ENCODE measurements around the gene TBC1D8. TPM values are rescaled to one million over a fixed set of nuclear protein-coding genes. Genes with fewer than 3 reads are reported as not detected.

The TBC1D8 gene
- total RNA-seq, 2 donors from 2014 or later, result 63.8 to 111 TPM

DNA sequence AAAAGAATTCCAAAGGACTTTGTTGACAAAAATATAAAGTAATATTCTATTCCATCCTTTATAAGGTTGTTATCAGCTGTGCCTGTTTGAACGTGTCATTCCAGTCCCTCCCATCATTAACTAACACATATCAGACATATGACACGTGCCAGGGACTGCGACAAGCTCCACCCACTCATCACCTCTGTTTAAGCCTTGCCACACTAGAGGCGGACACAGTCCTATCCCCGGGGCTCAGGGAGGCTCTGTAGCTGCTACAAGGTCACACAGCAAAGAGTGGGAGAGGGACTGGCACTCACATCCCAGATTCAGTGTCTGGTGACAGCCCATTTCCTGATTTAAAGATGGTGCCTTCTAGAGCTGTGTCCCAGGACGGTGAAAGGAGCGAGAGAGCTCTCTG is 30.0 kb downstream of the TBC1D8 start:
- Histone ChIP-seq H3K4me3 (no peak overlapping the region), H3K36me3 (replicated peaks in 1 of 2; ENCODE audit: insufficient read depth in 1 of 2, low read depth in 2 of 2) (no peaks in the 10 kb centered on the region), H3K9me3 (no peaks in the 10 kb centered on the region), H3K27me3 (no peaks in the 10 kb centered on the region), H3K4me1 (peaks cover 95% of the 10 kb centered on the region), H3K27ac (peak overlapping the region; percentile 86 to 96 (median 95))
- TF ChIP-seq POLR2A (IDR thresholded peaks at IDR 0.05), result no peak
- TF ChIP-seq, protein P1, sequence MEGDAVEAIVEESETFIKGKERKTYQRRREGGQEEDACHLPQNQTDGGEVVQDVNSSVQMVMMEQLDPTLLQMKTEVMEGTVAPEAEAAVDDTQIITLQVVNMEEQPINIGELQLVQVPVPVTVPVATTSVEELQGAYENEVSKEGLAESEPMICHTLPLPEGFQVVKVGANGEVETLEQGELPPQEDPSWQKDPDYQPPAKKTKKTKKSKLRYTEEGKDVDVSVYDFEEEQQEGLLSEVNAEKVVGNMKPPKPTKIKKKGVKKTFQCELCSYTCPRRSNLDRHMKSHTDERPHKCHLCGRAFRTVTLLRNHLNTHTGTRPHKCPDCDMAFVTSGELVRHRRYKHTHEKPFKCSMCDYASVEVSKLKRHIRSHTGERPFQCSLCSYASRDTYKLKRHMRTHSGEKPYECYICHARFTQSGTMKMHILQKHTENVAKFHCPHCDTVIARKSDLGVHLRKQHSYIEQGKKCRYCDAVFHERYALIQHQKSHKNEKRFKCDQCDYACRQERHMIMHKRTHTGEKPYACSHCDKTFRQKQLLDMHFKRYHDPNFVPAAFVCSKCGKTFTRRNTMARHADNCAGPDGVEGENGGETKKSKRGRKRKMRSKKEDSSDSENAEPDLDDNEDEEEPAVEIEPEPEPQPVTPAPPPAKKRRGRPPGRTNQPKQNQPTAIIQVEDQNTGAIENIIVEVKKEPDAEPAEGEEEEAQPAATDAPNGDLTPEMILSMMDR (IDR thresholded peaks at IDR 0.05), result no peak
- DNase-seq, result peak; percentile 58 to 77 (median 73)
- peak; percentile 38 for ATAC-seq
- WGBS, 2 donors, result 35 to 43% methylated on average over 7 of the region's 7 CpGs
- intact Hi-C loops (cut with DNase I), result no loop called here

DNA sequence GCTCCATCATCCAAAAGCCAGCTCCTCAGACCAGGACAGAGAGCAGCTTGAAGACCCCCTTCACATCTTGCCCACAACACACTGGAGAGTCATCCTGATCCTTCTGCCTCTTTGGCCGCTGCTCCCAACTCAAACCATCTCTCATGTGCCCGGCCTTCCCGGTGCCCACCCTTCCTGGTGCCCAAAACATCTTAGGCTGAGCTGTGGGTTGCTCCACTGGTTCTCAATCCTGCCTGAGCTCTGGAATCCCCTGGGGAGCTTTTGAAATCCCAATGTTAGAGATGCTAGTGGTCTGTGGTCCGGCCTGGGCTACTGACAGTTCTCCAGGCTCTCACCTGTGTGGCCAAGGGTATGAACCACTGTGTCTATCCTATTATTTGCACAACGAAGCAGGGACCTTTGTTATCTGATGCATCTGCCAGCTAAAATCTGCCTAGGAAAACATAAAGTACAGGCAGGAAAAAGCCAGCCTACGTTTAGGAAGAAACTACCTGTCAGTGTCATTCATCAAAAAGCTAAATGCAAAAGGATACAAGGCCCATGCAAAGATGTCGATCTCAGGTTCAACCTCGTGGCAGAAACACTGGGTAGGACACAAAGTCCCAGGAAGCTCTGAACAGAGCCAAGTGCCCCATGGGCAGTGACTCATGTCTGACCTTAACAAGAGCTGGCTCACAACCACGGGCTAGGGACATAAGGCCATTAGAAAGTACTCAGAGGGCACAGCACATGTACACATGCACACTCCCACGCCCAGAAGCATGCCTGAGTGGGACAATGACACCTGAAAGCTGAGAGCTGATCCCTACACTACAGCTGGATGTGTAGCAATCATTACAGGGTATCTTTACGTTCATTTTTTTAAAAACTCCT is 30.8 kb downstream of the TBC1D8 start:
- peak in 2 of 3 donors; percentile 41 to 49 for TF ChIP-seq POLR2A (IDR thresholded peaks at IDR 0.05)
- TF ChIP-seq, protein P1 (IDR thresholded peaks at IDR 0.05), result peak in 1 of 7 experiments; percentile 18
- Histone ChIP-seq H3K27ac (peak overlapping the region; percentile 95 to 99 (median 96)), H3K9me3 (no peaks in the 10 kb centered on the region), H3K36me3 (replicated peaks in 1 of 2; ENCODE audit: insufficient read depth in 1 of 2, low read depth in 2 of 2) (no peaks in the 10 kb centered on the region), H3K4me3 (no peak overlapping the region), H3K4me1 (peaks cover 95% of the 10 kb centered on the region), H3K27me3 (no peaks in the 10 kb centered on the region)
- 35 to 37% methylated on average over 9 to 11 of the region's 11 CpGs for WGBS, 2 donors
- peak; percentile 96 for ATAC-seq
- intact Hi-C loops (cut with DNase I), result no loop called here
- peak; percentile 93 to 99 (median 98) for DNase-seq

DNA sequence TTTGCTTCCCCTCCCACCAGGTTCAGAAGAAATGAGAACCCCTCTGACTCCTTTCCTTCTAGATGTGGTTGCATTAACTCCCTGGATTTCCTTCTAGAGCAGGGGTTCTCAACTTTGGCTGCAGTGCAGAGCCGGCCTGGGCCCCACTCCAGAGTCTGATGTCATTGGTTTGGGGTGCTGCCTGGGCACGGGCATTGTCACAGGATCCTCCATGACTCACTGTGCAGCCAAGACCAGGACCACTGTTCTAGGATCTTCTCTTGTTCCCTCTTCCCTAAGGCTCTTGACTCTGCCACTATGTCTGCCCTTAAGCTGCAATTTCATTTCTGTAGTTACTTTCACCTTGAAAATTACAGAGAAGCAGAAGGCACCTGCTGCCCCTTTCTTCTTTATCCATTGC is 31.8 kb downstream of the TBC1D8 start:
- TF ChIP-seq POLR2A (IDR thresholded peaks at IDR 0.05), result peak in 2 of 3 donors; percentile 25 to 36
- TF ChIP-seq, protein P1 (IDR thresholded peaks at IDR 0.05), result no peak
- DNase-seq (peak; percentile 83 to 89 (median 87)), ATAC-seq (peak; percentile 54)
- Histone ChIP-seq H3K36me3 (replicated peaks in 1 of 2; ENCODE audit: insufficient read depth in 1 of 2, low read depth in 2 of 2) (no peaks in the 10 kb centered on the region), H3K9me3 (no peaks in the 10 kb centered on the region), H3K4me1 (peaks cover 95% of the 10 kb centered on the region), H3K27ac (peak overlapping the region; percentile 95 to 99 (median 96)), H3K4me3 (no peak overlapping the region), H3K27me3 (no peaks in the 10 kb centered on the region)
- 18 to 27% methylated on average over 2 of the region's 2 CpGs for WGBS, 2 donors
- intact Hi-C loops (cut with DNase I), result no loop called here

DNA sequence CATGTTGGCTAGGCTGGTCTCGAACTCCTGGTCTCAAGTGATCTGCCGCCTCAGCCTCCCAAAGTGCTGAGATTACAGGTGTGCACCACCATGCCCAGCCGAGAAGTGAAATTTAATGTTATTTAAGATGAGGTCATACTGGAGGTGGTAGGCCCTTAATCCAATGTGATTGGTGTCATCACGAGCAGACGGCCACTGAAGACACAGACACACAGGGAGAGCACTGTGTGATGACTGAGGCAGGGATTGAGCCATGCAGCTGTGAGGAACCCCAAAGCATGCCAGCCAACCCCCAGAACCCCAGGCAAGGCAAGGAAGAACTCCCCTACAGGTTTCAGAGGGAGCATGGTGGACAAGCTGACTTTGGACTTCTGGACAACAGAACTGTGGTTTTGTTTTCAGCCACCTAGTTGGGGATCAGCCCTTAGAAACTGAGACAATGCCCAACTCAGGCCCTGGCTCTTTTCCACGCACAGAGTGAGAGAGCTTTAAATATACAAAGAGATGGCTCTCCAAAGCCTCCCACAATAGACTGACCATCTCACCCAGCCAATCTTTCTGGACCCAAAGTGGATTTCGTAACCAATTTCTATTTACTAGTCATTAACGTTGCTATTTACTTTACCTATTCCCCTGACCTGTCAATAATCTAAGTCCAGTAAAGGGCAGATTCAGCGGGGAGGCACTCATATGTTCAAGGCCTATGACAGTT is 34.2 kb downstream of the TBC1D8 start:
- TF ChIP-seq POLR2A (IDR thresholded peaks at IDR 0.05), result no peak
- TF ChIP-seq, protein P1 (IDR thresholded peaks at IDR 0.05), result no peak
- Histone ChIP-seq H3K9me3 (no peaks in the 10 kb centered on the region), H3K27me3 (no peaks in the 10 kb centered on the region), H3K36me3 (replicated peaks in 1 of 2; ENCODE audit: insufficient read depth in 1 of 2, low read depth in 2 of 2) (no peaks in the 10 kb centered on the region), H3K4me1 (peaks cover 100% of the 10 kb centered on the region), H3K4me3 (no peak overlapping the region), H3K27ac (peak overlapping the region in 3 of 4 donors; percentile 34 to 83 (median 40))
- intact Hi-C loops (cut with DNase I), result no loop called here
- ATAC-seq, result no peak
- WGBS, 2 donors, result 81 to 82% methylated on average over 9 of the region's 9 CpGs
- no peak for DNase-seq

Data from body of pancreas (tissue), 4 donors.